Ovary (tissue), 9 donors: ENCODE results near the gene NFIA. TPM values are rescaled to one million over a fixed set of nuclear protein-coding genes. Genes with fewer than 3 reads are reported as not detected.

ENCODE experiments used
- DNase-seq, 5 donors: peaks; one replicate each; pipeline ENCODE4 v3.0.0-alpha.2; 2019 to 2020
- H3K27ac ChIP-seq, 2 donors: fragments of 200-600 bp; one replicate each; pipeline versions ENCODE4 v1.5.1 to v1.8.0; 2019 to 2022
- H3K27me3 ChIP-seq: fragments of 200-600 bp; one replicate; pipeline ENCODE4 v1.8.0; 2022
- H3K36me3 ChIP-seq: fragments of 200-600 bp; sonication (generic); one replicate; pipeline ENCODE4 v1.5.1; 2019
- H3K4me1 ChIP-seq: one replicate; pipeline ENCODE4 v1.8.1; 2013; ENCODE audit warnings: mild to moderate bottlenecking, moderate library complexity; ENCODE audit not compliant: insufficient read depth
- H3K4me3 ChIP-seq: fragments of 200-600 bp; sonication (generic); one replicate; pipeline ENCODE4 v1.5.1; 2017
- H3K9me3 ChIP-seq, 2 donors: fragments of 200-600 bp in 1 of 2; sonication (generic) in 1 of 2; one replicate each; pipeline versions ENCODE4 v1.5.1 to v1.8.1; 2013 to 2019; ENCODE audit warnings: mild to moderate bottlenecking in 1 of 2, moderate library complexity in 1 of 2
- CTCF ChIP-seq, 3 donors: fragments of 450-650 bp in 2 of 3; fragments of 200-600 bp in 1 of 3; IDR thresholded peaks; one replicate each; pipeline versions ENCODE4 v1.5.1 to v1.8.0; 2016 to 2022; ENCODE audit warnings: antibody characterized with exemption in 3 of 3, mild to moderate bottlenecking in 1 of 3
- EP300 ChIP-seq: sonication (generic); formaldehyde crosslinking; IDR thresholded peaks from one replicate; pipeline ENCODE4 v1.6.1; 2017; ENCODE audit warnings: antibody characterized with exemption
- POLR2A ChIP-seq: fragments of 450-650 bp; IDR thresholded peaks from one replicate; pipeline ENCODE4 v1.6.1; 2017; ENCODE audit warnings: antibody characterized with exemption, mild to moderate bottlenecking, moderate library complexity
- WGBS, 3 donors: extraction: QIAGEN DNeasy Blood & Tissue Kit in 1 of 3; methylation state at CpG; one replicate each; pipeline versions ENCODE4 v1.1.5 to v1.1.7; 2013 to 2017; 5-methylcytosine and 5-hydroxymethylcytosine counted together
- intact Hi-C, 4 donors: fragments of 100-400 bp; cut with DNase I; formaldehyde crosslinking; loops; one replicate each; pipeline versions ENCODE4 v1.11.0 to v1.15.1; 2022 to 2023
- polyA plus RNA-seq, 2 donors: library from polyadenylated mRNA; stranded (reverse); fragments of 200-250 nt in 1 of 2; fragments of 350-450 nt in 1 of 2; fragmentation: Illumina TruSeq in 1 of 2; extraction: RNeasy Lipid Tissue Mini Kit (QIAGEN cat#74804) in 1 of 2; gene quantifications; one replicate each; pipeline ENCODE4 v1.2.3, GENCODE V29; 2013 to 2014
- total RNA-seq, 7 donors: library from RNA; depleted of rRNA in 2 of 7; stranded (reverse); fragments of >200 nt in 2 of 7; fragmentation: NEBNext Ultra II Directional in 3 of 7; extraction: Animal tissue kit (Norgen Biotek cat#: 25700) in 3 of 7; gene quantifications; one replicate each; pipeline versions ENCODE4 v1.1.0 to v1.2.4, GENCODE V29; 2016 to 2023
- donor health status: DM: no; HTN: no; CAD: no; lungs with moderate emphysema.
- donor health status: DM: no; HTN: no; CAD: no.
- donor health status: Bipolar disorder and iron deficiency.
- donor health status: DM: yes; HTN: yes; CAD: no.
- donor health status: DM: no; HTN: no; CAD: no.
- donor health status: DM: yes; HTN: yes; CAD: no.

NFIA gene
- total and polyA plus RNA-seq, 9 donors, result 11.8 to 115 (median 80.9) TPM

DNA sequence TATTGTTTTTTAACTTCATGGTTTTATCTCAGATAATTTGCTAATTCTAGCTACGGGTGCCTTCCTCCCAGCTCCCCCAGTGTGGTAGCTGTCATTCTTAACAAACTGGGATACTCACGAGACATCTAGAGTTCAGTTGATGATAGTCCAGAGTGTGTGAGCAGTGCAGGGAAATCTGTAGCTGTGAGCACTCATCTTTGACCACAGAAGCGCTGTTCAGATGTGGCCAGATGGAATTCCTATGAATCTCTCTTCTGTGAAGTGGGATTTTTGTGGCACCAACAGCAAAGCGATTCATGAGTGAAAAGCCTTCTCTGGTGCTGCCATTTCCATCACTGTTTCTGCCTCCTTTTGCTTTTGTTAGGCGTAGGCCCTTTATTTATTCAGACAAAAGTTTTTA, 125.1 kb downstream of the NFIA start:
- H3K27me3 ChIP-seq, result no peaks in the 10 kb centered on the region
- H3K36me3 ChIP-seq, result no peaks in the 10 kb centered on the region
- H3K27ac ChIP-seq, result no peak overlapping the region
- H3K9me3 ChIP-seq, result no peaks in the 10 kb centered on the region
- H3K4me1 ChIP-seq, result peaks cover 8% of the 10 kb centered on the region
- 74 to 84% (median 77%) methylated on average over 5 of the region's 5 CpGs for WGBS, 3 donors
- no peak overlapping the region for H3K4me3 ChIP-seq
- TF ChIP-seq POLR2A (no peak), CTCF (IDR thresholded peaks at IDR 0.05) (no peak), EP300 (no peak)
- no peak for DNase-seq
- intact Hi-C loops, result no loop called here

GRCh38 chr1:61208172-61208571, 125.8 kb downstream of the NFIA start:
- H3K4me3 ChIP-seq, result no peak overlapping the region
- no peaks in the 10 kb centered on the region for H3K36me3 ChIP-seq
- H3K4me1 ChIP-seq, result peaks cover 8% of the 10 kb centered on the region
- H3K9me3 ChIP-seq, result no peaks in the 10 kb centered on the region
- no peak overlapping the region for H3K27ac ChIP-seq
- TF ChIP-seq CTCF (IDR thresholded peaks at IDR 0.05), result no peak
- no peak for TF ChIP-seq POLR2A
- TF ChIP-seq EP300, result no peak
- intact Hi-C loops, result no loop called here
- H3K27me3 ChIP-seq, result no peaks in the 10 kb centered on the region
- DNase-seq, result no peak

- Histone ChIP-seq H3K27me3 (no peaks in the 10 kb centered on the region), H3K9me3 (no peaks in the 10 kb centered on the region), H3K4me1 (peaks cover 4% of the 10 kb centered on the region), H3K4me3 (no peak overlapping the region), H3K36me3 (no peaks in the 10 kb centered on the region), H3K27ac (no peak overlapping the region)
- no peak for DNase-seq
- intact Hi-C loops, result no loop called here
- TF ChIP-seq EP300 (no peak), POLR2A (no peak), CTCF (IDR thresholded peaks at IDR 0.05) (no peak)
- WGBS, 3 donors, result 69 to 77% (median 71%) methylated on average over 2 of the region's 2 CpGs
Measured at GRCh38 chr1:61208831-61209230, 126.5 kb downstream of the NFIA start.

- no peak for DNase-seq
- Histone ChIP-seq H3K36me3 (no peaks in the 10 kb centered on the region), H3K4me1 (peaks cover 2% of the 10 kb centered on the region), H3K27ac (no peak overlapping the region), H3K27me3 (no peaks in the 10 kb centered on the region), H3K9me3 (no peaks in the 10 kb centered on the region), H3K4me3 (no peak overlapping the region)
- TF ChIP-seq EP300 (no peak), CTCF (IDR thresholded peaks at IDR 0.05) (no peak)
- WGBS, 3 donors, result 70 to 87% (median 86%) methylated on average over 3 of the region's 3 CpGs
- intact Hi-C loops, result no loop called here
Measured at GRCh38 chr1:61210435-61211154, 128.2 kb downstream of the NFIA start.
